Body of pancreas (tissue), 4 donors: Measurements from ENCODE around the gene PKMYT1. TPM values are rescaled to one million over a fixed set of nuclear protein-coding genes. Genes with fewer than 3 reads are reported as not detected.

Experiments
- ATAC-seq: fragments of 150-250 bp; one replicate; pipeline ENCODE4 v1.9.1; 2016
- DNase-seq, 4 donors: peaks; one replicate each; pipeline ENCODE4 v3.0.0-alpha.2; 2019
- H3K27ac ChIP-seq, 4 donors: fragments of 200-600 bp; sonication (generic); 1 replicate in 3 of 4; 2 replicates in 1 of 4; pipeline versions ENCODE4 v1.5.1 to v1.6.1; 2016 to 2019; ENCODE audit warnings: mild to moderate bottlenecking in 1 of 4, mixed read lengths in 1 of 4, moderate library complexity in 1 of 4
- H3K27me3 ChIP-seq, 2 donors: fragments of 200-600 bp; sonication (generic); one replicate each; pipeline ENCODE4 v1.6.0; 2016; ENCODE audit warnings: mild to moderate bottlenecking in 1 of 2
- H3K36me3 ChIP-seq, 2 donors: fragments of 200-600 bp; sonication (generic); replicated peaks in 1 of 2; 2 replicates each; pipeline ENCODE4 v1.5.1; 2016; ENCODE audit warnings: low read depth in 2 of 2; ENCODE audit not compliant: insufficient read depth in 1 of 2
- H3K4me1 ChIP-seq: fragments of 200-600 bp; sonication (generic); one replicate; pipeline ENCODE4 v1.6.0; 2016
- H3K4me3 ChIP-seq, 2 donors: fragments of 200-600 bp; sonication (generic); 1 replicate in 1 of 2; 2 replicates in 1 of 2; pipeline ENCODE4 v1.5.1; 2016 to 2019
- H3K9me3 ChIP-seq, 3 donors: fragments of 200-600 bp; sonication (generic); 1 replicate in 2 of 3; 2 replicates in 1 of 3; pipeline ENCODE4 v1.5.1; 2016
- CTCF ChIP-seq, 7 experiments: fragments of 450-650 bp in 4 of 7; fragments of 200-600 bp in 3 of 7; sonication (generic) in 3 of 7; IDR thresholded peaks; one replicate each; pipeline ENCODE4 v1.5.1; 2016 to 2019; ENCODE audit warnings: antibody characterized with exemption in 7 of 7
- POLR2A ChIP-seq, 3 donors: fragments of 450-650 bp; IDR thresholded peaks; one replicate each; pipeline ENCODE4 v1.6.1; 2016; ENCODE audit warnings: antibody characterized with exemption in 3 of 3, mild to moderate bottlenecking in 2 of 3
- WGBS, 2 donors: methylation state at CpG; one replicate each; pipeline ENCODE4 v1.1.5; 2017; 5-methylcytosine and 5-hydroxymethylcytosine counted together
- intact Hi-C: fragments of 100-400 bp; cut with DNase I; formaldehyde crosslinking; loops from one replicate; pipeline ENCODE4 v1.15.1; 2023
- total RNA-seq, 2 donors: library from RNA; depleted of rRNA; stranded (reverse); fragments of >200 nt; gene quantifications; one replicate each; pipeline ENCODE4 v1.1.0, GENCODE V29; 2016

Gene PKMYT1
- total RNA-seq, 2 donors from 2014 or later: 0.26 TPM; not detected in 1

- WGBS, 2 donors: 96 to 98% methylated on average over 8 to 27 of the region's 35 CpGs
These were observed 8.9 kb downstream of the PKMYT1 start for GRCh38 chr16:2971134-2971984.

GRCh38 chr16:2970563-2970962 lies 9.7 kb downstream of the PKMYT1 start:
- peaks cover 0 to 22% of the 10 kb centered on the region in 2 donors for H3K27me3 ChIP-seq
- 79 to 83% methylated on average over 5 to 6 of the region's 6 CpGs for WGBS, 2 donors
- no peak for TF ChIP-seq POLR2A (IDR thresholded peaks at IDR 0.05)
- TF ChIP-seq CTCF (IDR thresholded peaks at IDR 0.05): no peak
- ATAC-seq (no peak), DNase-seq (no peak)
- intact Hi-C loops: no loop called here
- no peaks in the 10 kb centered on the region for H3K9me3 ChIP-seq
- H3K4me3 ChIP-seq: no peak overlapping the region
- H3K27ac ChIP-seq: peak overlapping the region in 3 of 4 donors; percentile 66 to 73 (median 66)
- no peaks in the 10 kb centered on the region for H3K36me3 ChIP-seq
- H3K4me1 ChIP-seq: peaks cover 41% of the 10 kb centered on the region

More at GRCh38 chr16:2971134-2971984, 8.9 kb downstream of the PKMYT1 start:
- DNase-seq: no peak
- Histone ChIP-seq H3K36me3 (no peaks in the 10 kb centered on the region), H3K27me3 (peaks cover 0 to 20% of the 10 kb centered on the region in 2 donors), H3K4me1 (peaks cover 47% of the 10 kb centered on the region), H3K4me3 (no peak overlapping the region), H3K27ac (no peak overlapping the region), H3K9me3 (no peaks in the 10 kb centered on the region)
- intact Hi-C loops: no loop called here
- TF ChIP-seq CTCF (IDR thresholded peaks at IDR 0.05): no peak
- TF ChIP-seq POLR2A (IDR thresholded peaks at IDR 0.05): no peak
- ATAC-seq: no peak

- Histone ChIP-seq H3K4me1 (peaks cover 48% of the 10 kb centered on the region), H3K36me3 (no peaks in the 10 kb centered on the region), H3K9me3 (no peaks in the 10 kb centered on the region), H3K27me3 (peaks cover 3 to 28% of the 10 kb centered on the region in 2 donors), H3K4me3 (peak overlapping the region; percentile 62 to 64), H3K27ac (peak overlapping the region; percentile 30 to 73 (median 66))
- ATAC-seq: peak; percentile 45
- TF ChIP-seq CTCF (IDR thresholded peaks at IDR 0.05) (peak; percentile 19 to 68 (median 54)), POLR2A (IDR thresholded peaks at IDR 0.05) (peak in 1 of 3 donors; percentile 35)
- intact Hi-C loops: no loop called here
- 0 to 2% methylated on average over 4 to 67 of the region's 83 CpGs for WGBS, 2 donors
- DNase-seq: peak; percentile 71 to 85 (median 82)
These were observed 10.4 kb downstream of the PKMYT1 start for GRCh38 chr16:2969545-2970521.

- H3K36me3 ChIP-seq: no peaks in the 10 kb centered on the region
- H3K4me3 ChIP-seq: peak within 1 kb of the TSS; percentile 62 to 64
- intact Hi-C loops: no loop called here
- H3K27ac ChIP-seq: peak within 1 kb of the TSS; percentile 30 to 73 (median 66)
- ATAC-seq (peak; percentile 89), DNase-seq (peak; percentile 89 to 93 (median 90))
- peaks cover 4 to 37% of the 10 kb centered on the region in 2 donors for H3K27me3 ChIP-seq
- TF ChIP-seq POLR2A (IDR thresholded peaks at IDR 0.05) (peak in 2 of 3 donors; percentile 24 to 56), CTCF (IDR thresholded peaks at IDR 0.05) (peak in 1 of 7 experiments; percentile 30)
- 3 to 15% methylated on average over 16 to 86 of the region's 98 CpGs for WGBS, 2 donors
- H3K9me3 ChIP-seq: no peaks in the 10 kb centered on the region
- H3K4me1 ChIP-seq: peaks cover 57% of the 10 kb centered on the region
These were observed 11.3 kb downstream of the PKMYT1 start, which contains the start of gene PAQR4 for GRCh38 chr16:2968738-2969544. Gene PAQR4, plus strand, starts transcription at chr16:2969348. Its CDS starts 327 bp downstream, at chr16:2969675.
